Lower lobe of right lung (tissue), 2 donors: ENCODE measurements around the gene MARCHF3. TPM values are rescaled to one million over a fixed set of nuclear protein-coding genes. Genes with fewer than 3 reads are reported as not detected.

Source experiments
- ATAC-seq, 2 donors: fragments of 200-7000 bp; cut with Tn5 transposase; one replicate each; pipeline ENCODE4 v1.9.1; 2020 to 2022; ENCODE audit warnings: mild to moderate bottlenecking in 2 of 2, moderate library complexity in 2 of 2
- DNase-seq: peaks from one replicate; pipeline ENCODE4 v3.0.0-alpha.2; 2020
- H3K27ac ChIP-seq: fragments of 200-600 bp; one replicate; pipeline ENCODE4 v1.8.0; 2022
- H3K27me3 ChIP-seq: fragments of 200-600 bp; one replicate; pipeline ENCODE4 v1.8.0; 2022; ENCODE audit warnings: low read depth
- H3K36me3 ChIP-seq: fragments of 200-600 bp; one replicate; pipeline ENCODE4 v1.8.0; 2022; ENCODE audit warnings: mild to moderate bottlenecking
- H3K4me1 ChIP-seq: fragments of 200-600 bp; one replicate; pipeline ENCODE4 v1.8.0; 2022
- H3K4me3 ChIP-seq: fragments of 200-600 bp; one replicate; pipeline ENCODE4 v1.8.0; 2022; ENCODE audit warnings: mild to moderate bottlenecking
- H3K9me3 ChIP-seq: fragments of 200-600 bp; one replicate; pipeline ENCODE4 v1.8.0; 2022
- intact Hi-C: fragments of 100-400 bp; cut with DNase I; formaldehyde crosslinking; loops from one replicate; pipeline ENCODE4 v1.11.0; 2022
- total RNA-seq: library from RNA; stranded (reverse); fragmentation: NEBNext Ultra II Directional; extraction: Animal tissue kit (Norgen Biotek cat#: 25700); gene quantifications from one replicate; pipeline ENCODE4 v1.2.1, GENCODE V29; 2021
- TF ChIP-seq, protein P1 (sequence below): fragments of 200-600 bp; IDR thresholded peaks from one replicate; pipeline ENCODE4 v1.8.0; 2022; ENCODE audit warnings: antibody characterized with exemption, mild to moderate bottlenecking
- donor health status: DM: no; HTN: yes; CAD: no; lungs with severe emphysema.

Gene MARCHF3
- total RNA-seq, 1 donor from 2014 or later = 14.3 TPM

DNA sequence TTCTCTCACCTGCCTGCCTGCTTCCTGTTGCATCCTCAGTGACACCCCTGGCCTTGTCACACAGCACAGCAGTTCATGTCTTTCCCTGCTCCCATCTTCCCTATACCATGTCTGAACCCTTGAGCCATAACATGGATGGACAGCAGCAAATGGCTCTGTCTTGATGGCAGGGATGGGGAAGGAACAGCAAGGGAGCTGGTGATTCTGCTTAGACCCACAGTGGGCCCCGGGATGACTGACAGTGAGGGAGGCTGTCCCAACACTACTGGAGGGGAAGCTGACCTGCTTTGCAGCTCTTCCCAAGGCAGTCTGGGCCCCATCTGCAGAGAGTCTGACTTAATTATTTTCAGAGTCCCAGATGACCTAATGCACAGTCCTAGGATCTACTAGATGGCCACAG is 48.2 kb downstream of the MARCHF3 start:
- DNase-seq (no peak), ATAC-seq (no peak)
- H3K4me1 ChIP-seq = no peaks in the 10 kb centered on the region
- no peaks in the 10 kb centered on the region for H3K9me3 ChIP-seq
- intact Hi-C loops = no loop called here
- no peaks in the 10 kb centered on the region for H3K36me3 ChIP-seq
- H3K27ac ChIP-seq = no peak overlapping the region
- TF ChIP-seq, protein P1, sequence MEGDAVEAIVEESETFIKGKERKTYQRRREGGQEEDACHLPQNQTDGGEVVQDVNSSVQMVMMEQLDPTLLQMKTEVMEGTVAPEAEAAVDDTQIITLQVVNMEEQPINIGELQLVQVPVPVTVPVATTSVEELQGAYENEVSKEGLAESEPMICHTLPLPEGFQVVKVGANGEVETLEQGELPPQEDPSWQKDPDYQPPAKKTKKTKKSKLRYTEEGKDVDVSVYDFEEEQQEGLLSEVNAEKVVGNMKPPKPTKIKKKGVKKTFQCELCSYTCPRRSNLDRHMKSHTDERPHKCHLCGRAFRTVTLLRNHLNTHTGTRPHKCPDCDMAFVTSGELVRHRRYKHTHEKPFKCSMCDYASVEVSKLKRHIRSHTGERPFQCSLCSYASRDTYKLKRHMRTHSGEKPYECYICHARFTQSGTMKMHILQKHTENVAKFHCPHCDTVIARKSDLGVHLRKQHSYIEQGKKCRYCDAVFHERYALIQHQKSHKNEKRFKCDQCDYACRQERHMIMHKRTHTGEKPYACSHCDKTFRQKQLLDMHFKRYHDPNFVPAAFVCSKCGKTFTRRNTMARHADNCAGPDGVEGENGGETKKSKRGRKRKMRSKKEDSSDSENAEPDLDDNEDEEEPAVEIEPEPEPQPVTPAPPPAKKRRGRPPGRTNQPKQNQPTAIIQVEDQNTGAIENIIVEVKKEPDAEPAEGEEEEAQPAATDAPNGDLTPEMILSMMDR = no peak
- no peak overlapping the region for H3K4me3 ChIP-seq
- H3K27me3 ChIP-seq = no peaks in the 10 kb centered on the region

DNA sequence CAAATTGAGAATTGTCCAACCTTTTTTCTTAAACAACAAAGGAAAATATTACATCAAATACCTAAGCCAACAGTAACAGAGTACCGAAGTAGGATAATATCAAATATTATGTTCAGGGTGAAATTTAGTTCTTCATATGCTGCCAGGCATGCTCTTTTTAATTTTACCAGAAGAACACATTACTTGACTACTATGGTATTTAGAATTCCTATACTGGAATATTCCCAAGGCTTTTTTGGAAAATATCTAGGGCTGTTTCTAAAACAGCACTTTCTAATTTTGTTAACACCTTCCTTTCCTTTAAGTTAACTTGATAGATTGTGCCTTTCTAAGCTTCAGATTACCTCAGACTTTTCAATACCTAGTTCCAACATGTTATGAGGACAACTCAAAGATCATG is 48.7 kb downstream of the MARCHF3 start:
- intact Hi-C loops = no loop called here
- Histone ChIP-seq H3K4me1 (no peaks in the 10 kb centered on the region), H3K4me3 (no peak overlapping the region), H3K36me3 (no peaks in the 10 kb centered on the region), H3K9me3 (no peaks in the 10 kb centered on the region), H3K27me3 (no peaks in the 10 kb centered on the region), H3K27ac (no peak overlapping the region)
- ATAC-seq (no peak), DNase-seq (no peak)
- TF ChIP-seq, protein P1 = no peak

DNA sequence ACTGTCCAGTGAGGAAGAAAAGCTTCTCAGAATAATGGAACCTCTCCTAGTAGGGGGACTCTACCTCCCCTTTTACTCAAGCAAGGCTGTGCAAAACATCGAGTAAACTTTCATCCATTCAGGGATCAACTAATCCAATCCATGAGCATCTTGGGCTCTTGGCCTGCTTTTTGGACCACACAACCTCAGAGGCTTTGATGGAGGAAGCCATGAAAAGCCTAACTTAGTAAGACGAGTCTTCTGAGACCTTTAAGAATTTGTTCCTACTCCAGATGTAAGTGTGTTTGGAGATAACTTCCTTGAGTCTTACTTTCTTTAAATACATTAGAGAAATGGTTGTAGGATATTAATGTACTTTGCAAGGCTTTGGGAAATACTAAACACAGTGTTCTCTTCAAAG is 49.1 kb downstream of the MARCHF3 start:
- Histone ChIP-seq H3K27ac (no peak overlapping the region), H3K36me3 (no peaks in the 10 kb centered on the region), H3K4me3 (no peak overlapping the region), H3K9me3 (no peaks in the 10 kb centered on the region), H3K4me1 (no peaks in the 10 kb centered on the region), H3K27me3 (no peaks in the 10 kb centered on the region)
- no peak for DNase-seq
- TF ChIP-seq, protein P1 = no peak
- ATAC-seq = no peak
- intact Hi-C loops = no loop called here

DNA sequence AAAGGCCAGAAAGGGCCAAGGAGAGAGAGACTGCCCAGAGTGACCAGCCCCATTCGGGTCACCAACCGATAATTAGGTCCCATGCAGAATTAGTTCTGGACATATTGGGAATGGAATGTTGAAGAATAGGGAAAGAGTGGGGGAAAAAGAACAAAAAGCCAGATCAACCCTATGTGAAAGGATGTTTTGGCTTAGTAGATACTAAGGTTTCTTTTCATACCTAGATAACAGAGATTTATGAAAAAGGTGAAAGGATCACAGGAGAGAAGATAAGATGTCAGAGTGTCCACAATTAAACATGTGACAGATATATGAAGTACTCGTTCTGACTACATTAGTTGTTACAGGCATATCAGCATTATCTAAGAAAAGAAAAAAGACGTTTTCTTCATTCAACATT is 52.1 kb downstream of the MARCHF3 start:
- Histone ChIP-seq H3K27ac (no peak overlapping the region), H3K4me3 (no peak overlapping the region), H3K27me3 (no peaks in the 10 kb centered on the region), H3K36me3 (no peaks in the 10 kb centered on the region), H3K4me1 (peaks cover under 1% of the 10 kb centered on the region), H3K9me3 (no peaks in the 10 kb centered on the region)
- ATAC-seq (no peak), DNase-seq (no peak)
- TF ChIP-seq, protein P1 = no peak
- intact Hi-C loops = no loop called here

DNA sequence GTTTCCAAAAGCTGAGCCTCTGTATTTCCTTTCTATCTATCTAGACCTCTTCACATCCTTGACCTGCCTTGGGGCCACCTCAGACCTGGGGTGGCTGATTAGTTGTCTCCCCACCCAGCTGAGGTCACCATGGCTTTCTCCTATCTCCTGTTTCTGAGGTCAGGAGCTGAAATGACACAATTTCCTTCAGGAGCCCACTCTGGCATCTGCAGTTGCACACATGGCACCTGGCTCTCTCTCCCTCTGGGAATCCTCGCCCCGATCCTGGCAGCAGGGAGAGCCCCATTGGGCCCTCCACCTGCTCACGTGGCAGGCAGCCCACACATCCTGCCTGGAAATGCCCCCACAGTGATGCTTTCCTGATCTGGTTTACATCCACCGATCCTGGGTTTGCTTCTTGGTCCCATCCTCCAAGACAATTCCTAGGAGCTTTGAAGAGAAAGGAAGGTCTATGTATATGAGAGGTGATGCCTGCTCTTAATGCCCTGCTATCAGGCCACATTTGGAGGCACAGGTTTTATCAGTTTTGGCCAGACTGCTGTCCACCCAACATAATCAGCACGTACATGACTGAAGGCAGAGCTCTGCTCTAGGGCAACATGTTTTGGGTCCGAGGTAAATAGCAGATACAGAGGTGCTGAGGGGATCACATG is 53.7 kb downstream of the MARCHF3 start:
- TF ChIP-seq, protein P1 = no peak
- no peak overlapping the region for H3K4me3 ChIP-seq
- H3K27ac ChIP-seq = no peak overlapping the region
- peaks cover 17% of the 10 kb centered on the region for H3K4me1 ChIP-seq
- ATAC-seq = no peak
- H3K9me3 ChIP-seq = no peaks in the 10 kb centered on the region
- no peak for DNase-seq
- intact Hi-C loops = no loop called here
- H3K36me3 ChIP-seq = no peaks in the 10 kb centered on the region
- H3K27me3 ChIP-seq = no peaks in the 10 kb centered on the region

DNA sequence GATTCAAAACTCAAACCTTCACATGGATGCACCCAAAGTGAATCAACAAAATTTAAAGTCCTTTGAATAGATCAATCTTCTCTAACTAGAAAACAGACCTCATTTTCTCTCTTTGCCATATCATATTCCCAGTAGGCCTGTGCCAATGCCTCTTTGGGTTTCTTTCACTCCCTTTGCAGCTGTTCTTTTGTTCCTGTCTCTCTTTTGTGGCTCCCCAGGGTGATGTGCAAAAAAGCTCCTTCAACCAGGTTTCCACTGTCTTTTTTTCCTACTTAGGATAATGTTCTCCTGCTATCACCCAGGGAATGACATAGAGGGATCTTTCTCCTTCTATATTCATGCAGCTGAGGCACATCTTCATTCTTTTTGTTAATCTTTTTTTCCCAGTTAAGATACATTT is 54.6 kb downstream of the MARCHF3 start:
- no peaks in the 10 kb centered on the region for H3K9me3 ChIP-seq
- TF ChIP-seq, protein P1 = no peak
- DNase-seq = no peak
- intact Hi-C loops = no loop called here
- H3K4me3 ChIP-seq = no peak overlapping the region
- peaks cover 25% of the 10 kb centered on the region for H3K4me1 ChIP-seq
- no peak for ATAC-seq
- no peaks in the 10 kb centered on the region for H3K27me3 ChIP-seq
- H3K27ac ChIP-seq = no peak overlapping the region
- H3K36me3 ChIP-seq = no peaks in the 10 kb centered on the region
